SK-MEL-5 (cell line): ENCODE results near the gene GALNT13. TPM values are rescaled to one million over a fixed set of nuclear protein-coding genes. Genes with fewer than 3 reads are reported as not detected.

Source experiments
- DNase-seq: peaks from one replicate; pipeline ENCODE4 v3.0.0-alpha.2; 2016; ENCODE audit warnings: low read depth, low spot score
- in situ Hi-C: cut with HindIII; loops from 2 replicates; pipeline ENCODE4 v1.10.0; 2016; ENCODE audit warnings: low sequenced_read_pairs, high pct_unique_total_duplicates, low pct_unique_long_range_greater_than_20kb
- total RNA-seq: library from RNA; depleted of rRNA; stranded (reverse); fragments of >200 nt; shearing (Covaris generic); gene quantifications from 2 replicates; pipeline ENCODE4 v1.2.3, GENCODE V29; 2014

Gene GALNT13
- total RNA-seq, 1 experiment from 2014 or later, result not detected

DNA sequence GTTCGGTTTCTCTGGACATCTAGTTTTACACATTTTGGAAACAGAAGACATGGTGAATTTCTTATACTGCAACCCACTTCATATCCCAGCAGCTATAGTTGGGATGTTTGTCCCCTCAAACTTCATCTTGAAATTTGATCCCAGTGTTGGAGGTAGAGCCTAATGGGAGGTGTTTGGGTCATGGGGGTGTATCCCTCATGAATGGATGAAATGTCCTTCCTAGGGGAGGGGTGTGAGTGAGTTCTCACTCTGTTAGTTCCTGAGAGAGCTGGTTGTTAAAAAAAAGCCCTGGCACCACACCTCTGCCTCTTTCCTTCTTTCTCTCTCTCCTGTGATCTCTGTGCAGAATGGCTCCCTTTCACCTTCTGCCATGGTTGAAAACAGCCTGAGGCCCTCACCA, 457.8 kb downstream of the GALNT13 start:
- in situ Hi-C loops, result no loop called here
- DNase-seq, result no peak

DNA sequence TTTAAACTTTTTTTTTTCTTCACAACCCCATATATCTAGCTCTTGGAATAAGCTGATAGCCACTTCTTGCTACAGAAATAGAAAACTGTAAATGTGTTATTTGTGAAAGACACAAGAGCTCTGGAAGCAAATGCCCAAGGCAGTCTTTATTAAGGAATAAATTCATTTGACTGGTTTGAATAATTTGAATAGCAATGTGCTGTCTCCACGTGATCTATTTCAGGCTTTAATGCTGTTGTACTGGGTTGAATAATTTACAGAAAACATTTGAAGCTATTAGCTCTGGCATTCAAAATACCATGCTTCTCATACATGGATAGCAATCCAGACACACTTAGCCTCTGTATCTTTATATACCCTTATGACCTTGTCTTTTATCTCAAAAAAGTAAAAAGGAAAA, 460.1 kb downstream of the GALNT13 start:
- in situ Hi-C loops, result no loop called here
- no peak for DNase-seq

DNA sequence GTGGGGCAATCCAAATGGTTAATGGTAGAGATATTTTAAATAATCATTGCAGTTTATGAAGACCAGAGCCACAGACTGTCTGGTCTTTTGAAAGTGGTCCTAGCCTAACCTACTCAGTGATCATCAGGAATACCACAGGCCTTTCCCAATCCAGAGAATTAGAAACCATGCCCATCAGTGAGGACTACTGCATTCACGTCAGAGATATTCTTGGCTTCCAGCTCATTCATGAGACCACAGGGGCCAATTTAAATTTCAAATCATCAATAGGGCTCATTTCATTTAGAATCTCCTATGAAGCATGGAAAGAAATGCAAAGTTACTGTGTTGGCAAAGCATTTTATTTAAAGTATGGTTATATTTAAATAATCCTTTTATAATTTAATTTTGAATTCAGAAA, 464.5 kb downstream of the GALNT13 start:
- DNase-seq, result no peak
- in situ Hi-C loops, result no loop called here

DNA sequence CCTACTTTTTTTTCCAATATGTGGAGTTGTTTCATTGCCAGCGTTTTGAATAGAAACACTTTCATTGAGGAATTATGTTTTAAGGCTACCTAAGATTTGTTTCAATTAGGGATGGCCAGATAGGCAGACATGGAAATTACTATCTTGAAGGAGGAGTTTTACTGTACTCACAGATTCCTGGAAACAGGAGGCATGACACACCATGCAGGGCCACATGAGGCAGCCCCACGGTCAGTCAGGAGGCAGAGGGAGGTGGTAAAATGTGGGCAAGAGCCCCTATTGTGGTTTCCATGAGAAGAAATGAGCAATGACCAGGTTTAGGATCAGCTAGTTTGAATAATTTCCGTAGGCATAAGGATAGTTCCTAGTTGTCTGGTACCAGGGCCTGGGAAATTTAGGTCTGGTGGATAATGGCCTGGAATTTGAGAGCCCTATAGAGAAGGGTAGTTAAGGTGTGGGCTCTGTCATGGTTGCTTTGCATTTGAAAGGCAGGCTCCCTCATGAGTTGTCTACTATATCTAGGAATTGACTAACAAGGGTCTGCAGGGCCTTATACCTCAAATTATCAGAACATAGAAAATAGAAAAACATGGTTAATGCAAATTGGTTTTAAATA, 466.7 kb downstream of the GALNT13 start:
- in situ Hi-C loops, result no loop called here

DNA sequence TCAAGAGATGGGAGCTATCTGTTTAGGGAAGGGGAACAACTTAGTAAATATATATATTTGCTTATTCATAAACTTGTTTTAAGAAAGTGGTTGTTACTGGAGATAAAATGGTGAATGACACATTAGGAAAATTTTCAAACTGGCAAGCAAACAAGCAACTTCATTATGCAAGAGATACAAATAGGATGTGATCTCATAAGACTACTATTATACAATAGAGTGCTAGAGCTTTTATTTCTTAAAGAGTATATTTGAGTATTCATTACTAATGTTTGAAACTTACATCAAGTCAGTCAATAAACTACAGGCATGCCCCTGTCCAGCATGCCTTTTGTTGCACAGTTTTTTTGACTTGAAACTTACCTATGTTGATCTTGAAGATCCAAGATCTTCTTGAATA, 471.6 kb downstream of the GALNT13 start:
- in situ Hi-C loops, result no loop called here
- DNase-seq, result no peak

More for the DNA sequence above, 466.7 kb downstream of the GALNT13 start:
- DNase-seq, result no peak

DNA sequence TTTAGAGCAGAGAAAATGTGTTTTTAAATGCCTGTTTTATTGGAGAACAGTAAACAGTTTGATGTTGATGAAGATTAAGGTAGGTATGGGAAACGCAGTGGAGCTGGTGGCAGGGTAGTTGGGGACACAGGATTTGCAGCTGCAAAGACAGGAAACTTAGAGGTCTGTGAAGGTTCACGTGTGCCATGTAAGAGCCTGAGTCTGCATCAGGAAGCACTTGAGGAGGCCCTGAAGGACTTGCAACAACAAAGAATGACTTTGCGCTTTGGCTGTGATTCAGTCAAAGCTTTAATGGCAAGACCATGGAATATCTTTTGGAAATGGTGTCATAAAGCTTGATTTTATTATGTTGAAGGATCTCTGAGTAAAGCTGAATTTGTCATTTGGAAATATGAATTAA, 479.2 kb downstream of the GALNT13 start:
- in situ Hi-C loops, result no loop called here

DNA sequence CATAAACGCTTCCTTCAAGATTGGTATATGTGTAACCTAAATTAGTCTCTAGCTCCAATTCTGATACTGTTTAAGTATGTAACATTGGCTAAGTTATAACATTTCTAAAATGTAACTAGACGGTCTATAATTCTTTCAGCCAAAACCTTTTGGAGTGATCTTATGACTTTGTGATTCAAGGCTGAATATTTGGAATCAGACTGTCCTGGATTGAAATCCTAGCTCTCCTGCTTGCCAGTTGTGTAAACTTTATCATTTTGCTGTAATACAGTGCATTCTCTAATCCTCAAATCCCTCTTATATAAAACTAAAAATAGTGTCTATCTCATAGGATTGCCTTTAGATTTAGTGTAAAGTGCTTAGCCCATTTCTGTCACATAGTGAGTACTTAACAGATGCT, 489.6 kb downstream of the GALNT13 start:
- in situ Hi-C loops, result no loop called here
- no peak for DNase-seq

More for the DNA sequence above, 479.2 kb downstream of the GALNT13 start:
- no peak for DNase-seq

DNA sequence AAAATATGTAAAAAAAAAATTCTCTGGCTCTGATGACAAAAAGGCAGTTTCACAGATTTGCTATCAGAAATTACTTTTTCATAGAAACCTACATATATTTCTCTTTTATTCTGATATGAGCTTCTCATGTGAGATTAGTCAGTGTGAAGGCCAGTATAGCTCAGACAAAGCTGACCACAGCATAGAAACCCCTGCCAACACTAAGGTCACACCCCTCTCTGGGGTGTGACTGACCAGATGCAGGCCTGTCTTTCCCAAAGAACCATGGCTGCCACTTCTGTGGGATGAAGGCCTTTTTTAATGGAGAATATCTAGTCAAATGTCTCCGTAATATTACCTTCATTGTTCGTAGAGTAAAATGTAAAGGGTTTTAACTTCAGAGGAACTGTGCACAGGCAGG, 496.4 kb downstream of the GALNT13 start:
- no peak for DNase-seq
- in situ Hi-C loops, result no loop called here

DNA sequence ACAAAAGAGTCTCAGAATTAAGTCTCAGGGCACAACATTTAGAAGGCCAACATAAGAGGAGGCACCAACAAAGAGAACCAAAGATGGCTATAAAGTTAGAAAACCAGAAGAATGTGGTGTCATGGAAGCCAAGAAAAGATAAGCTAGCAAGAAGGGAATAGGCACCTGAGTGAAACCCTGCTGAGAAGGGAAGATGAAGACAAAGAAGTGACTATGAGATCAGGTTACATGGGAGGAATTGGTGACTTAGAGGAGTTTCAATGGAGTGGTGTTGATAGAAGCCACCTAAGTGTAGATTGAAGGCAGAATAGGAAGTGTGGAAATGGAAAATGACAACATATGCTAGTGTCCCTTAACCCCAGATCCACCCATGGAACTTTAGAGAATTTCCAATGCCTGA, 499.2 kb downstream of the GALNT13 start:
- no peak for DNase-seq
- in situ Hi-C loops, result no loop called here

DNA sequence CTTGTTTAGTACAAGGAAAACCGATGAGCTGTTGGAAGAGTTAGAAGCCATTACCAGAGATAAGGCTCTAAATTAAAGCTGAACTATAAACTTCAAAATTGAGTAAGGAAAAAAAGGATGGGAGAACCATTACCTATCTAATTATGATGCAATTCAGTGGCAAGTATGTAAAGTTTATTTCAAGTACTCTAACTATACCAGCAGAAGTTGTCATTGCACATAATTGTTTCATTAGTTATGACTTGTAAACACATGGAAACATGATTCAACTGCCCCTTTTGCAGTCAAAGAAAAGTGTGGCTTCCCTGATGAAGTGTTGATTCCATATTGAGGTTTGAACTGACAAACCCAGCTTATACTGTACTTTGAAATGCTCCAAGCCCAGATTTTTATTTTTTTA, 502.7 kb downstream of the GALNT13 start:
- no peak for DNase-seq
- in situ Hi-C loops, result no loop called here

DNA sequence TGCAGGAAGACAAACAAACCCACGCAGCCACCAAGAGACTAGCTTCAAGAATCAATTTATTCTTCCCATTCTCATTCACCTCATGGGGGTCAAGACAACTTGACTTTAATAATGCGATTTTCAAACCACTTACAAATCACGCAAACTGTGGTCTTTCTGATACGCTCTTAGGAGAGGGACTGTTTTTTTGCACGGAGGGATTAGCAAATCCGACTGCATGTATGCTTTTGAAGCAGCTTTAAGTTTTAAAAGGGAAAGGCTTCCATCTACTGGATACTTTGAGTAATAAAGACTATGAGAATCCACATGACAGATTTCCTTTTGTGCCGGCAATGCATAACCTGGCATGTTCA, 503.8 kb downstream of the GALNT13 start:
- in situ Hi-C loops, result no loop called here
- peak; percentile 66 for DNase-seq

DNA sequence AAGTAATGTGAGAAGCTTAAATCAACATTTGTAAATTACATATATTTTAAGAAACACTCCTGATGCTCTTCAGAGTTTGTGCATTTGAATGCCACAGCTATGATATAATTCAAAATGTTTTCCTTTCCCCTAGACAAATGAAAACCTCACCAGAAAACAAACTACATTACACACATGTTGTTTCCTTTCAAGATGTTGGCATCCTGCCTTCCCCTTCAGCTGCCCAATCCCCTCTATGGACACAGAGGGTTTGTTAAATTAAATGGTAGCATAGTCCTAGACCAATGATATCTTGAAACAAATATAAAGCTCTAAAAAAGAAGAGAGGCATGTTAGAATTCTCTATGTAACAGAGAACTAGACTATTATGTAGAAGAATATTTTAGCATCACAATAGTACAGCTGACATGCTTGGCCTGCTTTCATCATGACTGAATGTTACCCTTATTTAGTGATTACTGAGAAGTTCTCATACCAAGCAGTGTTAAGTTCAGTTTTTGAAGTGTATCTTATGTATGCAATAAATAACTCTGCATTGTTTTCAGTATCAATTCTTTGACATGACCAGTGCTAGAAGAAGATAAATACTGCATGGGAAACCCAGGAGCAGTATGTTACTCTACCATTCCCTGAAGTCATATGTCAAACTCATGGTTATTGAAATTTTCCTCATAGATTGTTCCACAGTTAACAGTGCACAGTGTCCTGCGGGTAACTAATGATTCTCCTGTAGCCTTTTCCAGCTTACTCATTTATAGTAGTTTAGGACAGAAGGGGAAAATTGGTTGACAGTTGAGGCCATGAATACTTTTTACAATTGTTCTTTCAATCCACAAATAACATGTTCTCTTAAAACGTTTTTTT, 510.4 kb downstream of the GALNT13 start:
- in situ Hi-C loops, result no loop called here

DNA sequence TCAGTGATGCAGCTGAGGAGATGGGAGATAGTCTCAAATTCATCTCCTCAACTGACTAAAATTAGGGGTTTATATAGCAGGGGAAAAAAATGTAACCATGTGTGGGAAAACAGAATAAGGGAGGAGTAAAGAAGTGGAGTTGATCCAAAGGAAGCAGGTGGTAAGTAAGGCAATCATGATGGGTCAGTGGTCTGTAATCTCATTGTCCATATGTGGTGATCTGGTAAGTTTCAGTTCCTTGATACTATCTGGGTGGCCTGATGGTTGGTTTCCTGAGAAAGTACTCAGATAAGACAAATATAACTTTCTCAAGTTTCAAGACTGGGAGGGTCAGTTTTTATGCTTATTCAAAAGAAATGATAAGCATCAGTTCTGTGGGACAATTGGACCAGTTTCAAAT, 514.5 kb downstream of the GALNT13 start:
- no peak for DNase-seq
- in situ Hi-C loops, result no loop called here

More for the DNA sequence above, 510.4 kb downstream of the GALNT13 start:
- no peak for DNase-seq

DNA sequence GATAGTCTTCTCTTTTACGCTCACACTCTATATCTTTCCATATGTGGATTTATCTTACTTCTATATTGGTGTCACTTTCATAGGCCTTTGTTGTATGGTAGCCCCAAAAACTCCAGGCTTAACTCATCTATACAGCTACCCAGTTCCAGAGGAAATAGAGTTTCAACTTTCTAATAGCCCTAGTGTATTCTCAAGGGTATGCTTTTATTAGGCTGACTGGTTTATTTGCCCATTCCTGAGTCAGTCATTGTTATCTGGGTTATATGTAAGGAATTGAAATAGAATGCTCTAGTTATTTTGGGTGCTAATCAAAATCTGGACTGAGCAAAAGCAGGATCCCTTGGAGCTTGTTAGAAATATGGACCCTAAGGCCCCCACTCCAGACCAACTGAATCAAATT, 519.3 kb downstream of the GALNT13 start:
- DNase-seq, result no peak
- in situ Hi-C loops, result no loop called here

DNA sequence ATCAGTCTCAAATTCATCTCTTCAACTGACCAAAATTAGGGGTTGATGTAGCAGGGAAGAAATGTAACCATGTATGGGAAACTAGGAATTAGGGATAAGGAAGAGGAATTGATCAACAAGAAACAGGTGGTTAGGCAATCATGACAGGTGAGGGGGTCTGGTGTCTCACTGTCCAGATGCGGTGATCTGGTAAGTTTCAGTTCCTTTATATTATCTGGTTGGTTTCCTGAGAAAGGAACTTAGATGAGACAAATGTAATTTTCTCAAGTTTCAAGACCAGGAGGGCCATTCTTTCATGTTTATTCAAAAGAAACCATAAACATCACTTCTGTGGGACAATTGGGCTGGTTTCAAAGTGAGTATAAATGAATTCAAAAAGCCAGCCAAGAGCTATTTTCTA, 520.5 kb downstream of the GALNT13 start:
- in situ Hi-C loops, result no loop called here

DNA sequence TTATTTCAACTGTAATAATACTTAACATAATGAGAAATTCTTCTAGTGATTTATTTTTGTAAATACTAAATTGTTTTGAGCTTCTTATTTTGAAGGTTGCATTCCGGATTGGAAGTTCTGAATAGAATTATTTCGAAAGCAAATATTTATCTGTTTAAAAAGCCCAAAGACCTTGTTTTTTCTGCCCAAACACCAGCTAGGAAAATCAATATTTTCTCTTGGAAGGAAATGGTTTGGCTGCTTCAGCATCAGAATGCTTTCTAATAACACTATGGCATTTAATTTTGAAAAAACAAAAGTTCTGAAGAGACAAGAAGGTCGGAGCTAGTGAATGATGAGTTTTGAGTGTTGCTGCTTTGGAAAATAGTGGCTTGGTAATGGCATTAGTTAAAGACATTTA, 522.9 kb downstream of the GALNT13 start:
- in situ Hi-C loops, result no loop called here
- no peak for DNase-seq

More for the DNA sequence above, 520.5 kb downstream of the GALNT13 start:
- no peak for DNase-seq

DNA sequence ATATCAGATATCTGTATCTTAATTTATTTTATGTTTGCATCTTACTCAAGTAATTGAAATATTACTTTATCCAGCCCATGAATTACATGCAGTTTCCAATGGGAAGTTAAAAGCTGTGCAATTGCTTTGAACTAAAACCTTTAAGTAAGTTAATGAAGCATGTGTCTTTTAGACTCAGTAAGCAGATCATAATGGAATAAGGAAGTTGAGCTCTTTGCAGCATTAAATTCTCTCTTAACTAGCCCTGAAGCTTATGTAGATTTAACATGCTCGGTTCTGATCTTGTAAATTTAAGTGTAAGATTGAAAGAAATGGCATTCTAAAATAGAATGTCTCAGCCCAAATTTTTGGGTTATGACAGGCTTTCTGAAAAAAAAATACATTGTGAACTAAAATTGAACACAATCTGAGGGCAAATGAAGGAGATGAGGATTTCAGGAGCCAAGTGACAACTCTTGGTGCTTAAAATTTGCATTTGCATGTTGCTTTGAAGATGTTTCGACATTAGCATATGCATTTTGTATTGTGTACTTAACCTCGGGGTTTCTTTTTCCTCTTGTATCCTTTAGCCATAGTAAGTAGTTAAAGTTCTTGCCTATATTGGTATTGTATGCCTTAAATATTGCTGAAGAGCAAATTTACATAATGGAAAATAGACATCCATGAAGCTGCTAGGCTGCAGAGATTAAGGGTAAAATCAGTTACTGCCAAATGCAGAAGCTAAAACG, 529.0 kb downstream of the GALNT13 start:
- DNase-seq, result no peak
- in situ Hi-C loops, result no loop called here

DNA sequence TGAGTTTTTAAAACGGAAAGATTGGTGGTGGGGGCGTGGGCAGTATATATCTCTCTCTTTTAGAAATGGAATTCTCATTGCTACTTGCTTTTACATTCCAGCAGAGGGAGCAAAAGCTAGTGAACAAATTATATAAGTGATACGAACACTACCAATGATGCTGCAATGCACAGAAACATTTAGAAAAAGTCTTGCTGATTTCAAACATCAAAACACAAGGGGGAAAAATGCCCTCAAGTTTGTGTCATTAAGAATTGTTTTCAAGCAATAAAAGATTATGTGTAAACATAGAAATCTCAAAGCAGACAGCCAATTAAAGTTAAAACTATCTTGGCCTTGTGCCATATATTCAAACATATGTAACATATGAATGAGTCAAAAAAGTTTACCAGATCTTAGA, 530.5 kb downstream of the GALNT13 start:
- in situ Hi-C loops, result no loop called here
- peak; percentile 68 for DNase-seq
